ENCODE results near the gene SLC30A4.
"Not testable (repeated sequence)": the region's sequence is repeated elsewhere in the genome, so short reads cannot be mapped to it uniquely, and the experiment has no call there.

Gene SLC30A4

DNA sequence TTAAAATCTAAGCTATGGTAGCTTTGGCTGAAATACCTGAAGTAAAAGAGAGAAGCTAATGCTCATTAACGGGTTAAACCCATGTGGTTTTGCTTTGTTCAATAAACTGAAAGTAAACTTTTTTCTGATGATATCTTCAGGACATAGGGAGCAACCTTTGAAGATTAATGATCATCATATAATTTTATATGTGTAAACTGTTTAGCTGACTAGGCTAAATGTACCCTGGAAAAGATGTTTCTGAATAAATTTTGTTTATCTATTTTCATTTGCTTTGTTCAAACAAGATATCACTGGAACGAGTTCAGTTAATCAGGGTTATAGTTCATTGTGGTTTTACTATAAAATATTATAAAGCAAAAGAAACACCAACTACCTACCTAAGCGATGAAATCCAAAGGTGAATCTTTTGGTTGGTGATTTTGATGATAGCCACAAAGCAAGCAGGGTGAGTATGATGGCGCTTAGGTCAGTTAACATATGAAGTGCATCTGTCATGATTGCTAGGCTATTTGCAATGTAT, 11.7 kb downstream of the SLC30A4 start:
- in situ Hi-C loops (cut with MboI; ENCODE audit: low sequenced_read_pairs): no loop called here

DNA sequence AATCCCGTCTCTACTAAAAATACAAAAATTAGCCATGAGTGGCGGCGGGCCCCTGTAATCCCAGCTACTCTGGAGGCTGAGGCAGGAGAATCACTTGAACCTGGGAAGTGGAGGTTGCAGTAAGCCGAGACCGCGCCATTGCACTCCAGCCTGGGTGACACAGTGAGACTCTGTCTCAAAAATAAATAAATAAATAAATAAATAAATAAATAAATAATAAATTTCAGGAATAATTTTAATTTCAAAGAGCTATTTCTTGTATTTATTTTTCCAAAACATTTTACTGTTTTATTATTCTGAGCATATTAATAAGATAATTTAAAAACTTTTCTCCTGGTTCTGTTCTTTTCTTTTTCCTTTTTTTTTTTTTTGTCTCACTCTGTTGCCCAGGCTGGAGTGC, 15.4 kb downstream of the SLC30A4 start:
- in situ Hi-C loops (cut with MboI; ENCODE audit: low sequenced_read_pairs): not testable (repeated sequence)

DNA sequence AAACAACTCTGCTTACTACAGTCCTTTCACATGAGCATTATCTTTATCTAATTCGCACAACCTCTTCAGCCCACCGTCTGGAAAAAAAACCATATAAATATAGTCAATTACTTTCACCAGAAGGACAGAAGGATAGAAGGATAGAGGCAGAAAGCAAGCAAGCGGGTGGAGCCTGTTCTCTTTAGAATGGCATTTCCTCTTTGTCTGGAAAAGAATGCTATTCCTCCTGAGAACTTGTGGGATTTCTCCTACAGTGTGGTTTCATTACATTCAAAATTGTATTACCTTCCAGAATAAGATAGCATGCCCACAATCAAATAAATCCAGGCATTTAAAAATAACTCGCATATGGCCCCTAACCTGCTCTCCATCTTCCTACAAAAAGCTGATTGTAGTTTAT, 23.1 kb downstream of the SLC30A4 start:
- in situ Hi-C loops (cut with MboI; ENCODE audit: low sequenced_read_pairs): no loop called here

DNA sequence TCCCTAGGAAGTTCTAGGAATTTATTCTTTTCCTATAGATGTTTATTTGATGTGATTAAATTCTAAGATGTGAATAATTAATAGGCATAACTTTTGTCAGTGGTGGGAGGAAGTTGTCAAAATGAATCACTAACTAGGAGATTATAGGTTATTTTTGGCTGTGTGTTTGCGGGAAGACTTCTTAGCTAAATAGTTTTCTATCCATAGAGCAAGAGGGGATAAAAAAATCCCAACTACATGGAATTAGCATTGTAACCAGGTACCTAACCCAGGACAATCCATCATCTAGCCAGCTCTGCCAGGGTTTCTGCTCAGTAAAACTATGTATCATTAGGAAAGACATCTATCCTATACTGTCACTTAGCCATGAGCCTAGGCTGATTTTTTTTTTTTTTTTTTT, 23.9 kb downstream of the SLC30A4 start:
- in situ Hi-C loops (cut with MboI; ENCODE audit: low sequenced_read_pairs): no loop called here

DNA sequence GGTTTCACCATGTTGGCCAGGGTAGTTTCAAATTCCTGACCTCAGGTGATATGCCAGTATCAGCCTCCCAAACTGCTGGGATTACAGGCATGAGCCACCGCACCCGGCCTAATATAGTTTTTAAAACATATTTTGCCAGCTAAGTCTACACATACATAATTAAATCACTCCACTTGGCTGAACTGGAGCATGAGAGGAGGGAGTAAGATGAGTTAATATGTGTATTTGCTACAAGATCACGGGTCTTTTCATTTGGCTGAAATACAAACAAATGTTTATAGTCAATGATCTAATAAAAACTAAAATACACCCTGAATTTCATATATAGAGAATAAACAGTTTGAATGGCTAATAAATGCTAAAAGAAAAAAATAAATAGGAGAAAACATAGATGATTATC, 25.3 kb downstream of the SLC30A4 start:
- in situ Hi-C loops (cut with MboI; ENCODE audit: low sequenced_read_pairs): no loop called here

DNA sequence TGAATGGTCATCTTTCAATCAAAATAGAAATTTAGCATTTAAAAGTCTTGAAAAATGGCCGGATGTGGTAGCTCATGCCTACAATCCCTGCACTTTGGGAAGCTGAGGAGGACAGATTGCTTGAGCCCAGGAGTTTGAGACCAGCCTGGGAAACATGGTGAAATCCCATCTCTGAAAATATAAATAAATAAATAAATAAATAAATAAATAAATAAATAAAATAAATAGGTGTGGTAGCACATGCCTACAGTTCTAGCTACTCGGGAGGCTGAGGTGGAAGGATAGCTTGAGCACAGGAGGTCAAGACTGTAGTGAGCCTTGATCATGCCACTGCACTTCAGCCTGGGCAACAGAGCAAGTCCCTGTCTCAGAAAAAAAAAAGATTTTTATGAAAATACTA, 25.9 kb downstream of the SLC30A4 start:
- in situ Hi-C loops (cut with MboI; ENCODE audit: low sequenced_read_pairs): no loop called here

DNA sequence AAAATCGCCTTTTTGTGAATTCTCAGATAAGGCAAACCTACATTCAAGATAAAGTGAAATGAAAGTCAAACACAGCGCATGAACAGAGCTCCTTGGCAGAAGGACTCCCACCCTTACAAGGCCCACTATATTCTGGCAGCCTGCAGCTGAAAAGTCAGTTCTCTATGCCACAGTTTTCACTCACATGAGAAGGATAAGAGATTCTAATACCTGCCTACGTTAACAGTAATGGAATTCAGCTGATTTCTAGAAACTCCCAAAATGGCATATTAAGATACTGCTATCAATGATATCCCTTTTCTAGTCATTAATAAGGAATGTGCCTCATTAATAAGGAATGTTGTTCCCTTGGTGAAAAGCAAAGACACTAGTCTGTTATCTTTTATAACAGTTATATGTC, 27.0 kb downstream of the SLC30A4 start:
- in situ Hi-C loops (cut with MboI; ENCODE audit: low sequenced_read_pairs): no loop called here

DNA sequence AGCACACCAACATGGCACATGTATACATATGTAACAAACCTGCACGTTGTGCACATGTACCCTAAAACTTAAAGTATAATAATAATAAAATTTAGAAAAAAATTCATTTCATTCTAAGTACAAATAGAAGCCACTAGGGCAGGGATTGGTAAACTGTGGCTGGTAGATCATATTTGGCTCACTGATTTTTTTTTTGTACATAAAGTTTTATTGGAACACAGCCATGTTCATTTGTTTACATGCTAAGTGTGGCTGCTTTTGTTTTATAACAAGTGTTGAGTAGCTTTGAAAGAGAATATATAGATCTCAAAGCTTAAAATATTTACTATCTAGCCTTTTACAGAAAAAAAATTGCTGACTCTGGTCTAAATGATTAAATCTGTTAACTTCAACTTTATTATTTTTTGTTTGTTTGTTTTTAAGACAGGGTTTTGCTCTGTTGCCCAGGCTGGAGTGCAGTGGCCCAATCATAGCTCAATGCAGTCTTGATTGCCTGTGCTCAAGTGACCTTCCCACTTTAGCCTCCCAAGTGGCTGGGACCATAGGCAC, 32.8 kb downstream of the SLC30A4 start:
- in situ Hi-C loops (cut with MboI; ENCODE audit: low sequenced_read_pairs): no loop called here

DNA sequence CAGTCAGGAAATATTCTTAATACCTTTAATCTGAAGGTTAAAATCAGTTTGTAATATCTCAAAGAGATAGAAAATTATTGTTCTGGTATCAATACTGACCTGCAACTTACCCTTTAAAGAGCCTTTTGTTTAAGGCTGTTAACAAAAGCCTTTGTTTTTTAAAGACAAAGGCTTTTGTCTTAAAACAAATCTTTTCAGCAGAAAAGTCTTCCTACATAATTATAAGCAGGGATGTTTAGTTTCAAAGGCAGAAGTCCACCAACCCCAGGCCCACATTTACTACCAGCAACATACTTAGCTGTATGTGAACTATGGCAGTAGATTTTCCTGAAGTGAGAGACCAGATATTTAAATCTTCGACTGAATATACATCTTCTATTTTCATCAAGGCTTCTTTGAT, 36.2 kb downstream of the SLC30A4 start:
- in situ Hi-C loops (cut with MboI; ENCODE audit: low sequenced_read_pairs): no loop called here

DNA sequence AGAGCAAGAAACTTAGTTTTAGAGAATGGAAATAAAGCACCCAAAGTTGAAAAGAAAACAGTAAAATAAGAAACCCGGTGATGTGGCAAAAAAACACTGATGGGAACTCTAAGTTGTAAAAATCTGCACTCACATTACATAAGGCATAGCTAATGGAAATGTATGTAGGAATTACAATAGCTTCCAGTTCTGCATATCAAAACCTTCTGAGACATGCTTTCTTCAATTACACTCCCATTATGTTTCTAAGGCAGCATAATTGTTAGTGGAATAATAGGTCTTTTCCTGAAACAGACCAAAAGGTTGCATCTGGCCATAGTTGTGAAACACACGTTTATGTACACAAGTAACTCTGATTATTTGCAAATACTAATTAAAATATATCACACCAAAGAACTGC, 41.4 kb downstream of the SLC30A4 start:
- in situ Hi-C loops (cut with MboI; ENCODE audit: low sequenced_read_pairs): no loop called here

DNA sequence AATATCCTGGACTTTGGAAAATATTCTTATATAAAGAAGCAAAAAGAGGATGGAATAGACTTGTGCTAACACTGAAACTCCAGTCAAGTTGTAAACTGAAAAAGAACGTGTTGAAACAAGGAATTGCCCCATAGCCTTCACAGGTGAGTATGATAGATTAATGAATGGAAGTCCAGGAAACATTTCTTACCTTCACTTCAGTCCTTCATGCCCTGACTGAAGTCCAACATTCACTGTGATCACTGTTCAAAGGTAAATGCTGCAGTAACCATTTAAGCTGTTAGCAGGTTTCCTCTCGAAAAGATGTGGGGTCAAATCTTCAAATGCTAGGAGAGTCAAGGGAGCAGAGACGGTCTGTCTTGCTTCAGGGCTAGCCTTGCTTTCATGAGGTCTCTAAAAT, 46.1 kb downstream of the SLC30A4 start:
- in situ Hi-C loops (cut with MboI; ENCODE audit: low sequenced_read_pairs): no loop called here

DNA sequence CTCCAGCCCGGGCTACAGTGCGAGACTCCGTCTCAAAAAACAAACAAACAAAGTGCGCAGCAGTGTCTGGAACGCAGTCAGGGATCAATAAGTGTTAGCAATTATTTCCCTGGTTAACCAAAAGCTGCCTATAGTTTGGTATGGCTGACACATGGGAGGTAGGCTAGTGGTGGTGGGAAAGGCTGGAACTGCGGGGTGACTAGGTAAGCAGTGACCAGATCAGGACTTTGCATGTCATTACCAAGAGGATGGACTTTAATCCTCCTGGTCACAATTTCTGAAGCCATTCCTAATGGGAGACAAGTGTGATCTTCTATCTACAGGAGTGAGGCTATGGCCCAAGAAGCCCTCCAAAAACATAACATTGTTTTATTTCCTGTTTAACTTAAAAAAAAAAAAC, 47.8 kb downstream of the SLC30A4 start:
- in situ Hi-C loops (cut with MboI; ENCODE audit: low sequenced_read_pairs): no loop called here

DNA sequence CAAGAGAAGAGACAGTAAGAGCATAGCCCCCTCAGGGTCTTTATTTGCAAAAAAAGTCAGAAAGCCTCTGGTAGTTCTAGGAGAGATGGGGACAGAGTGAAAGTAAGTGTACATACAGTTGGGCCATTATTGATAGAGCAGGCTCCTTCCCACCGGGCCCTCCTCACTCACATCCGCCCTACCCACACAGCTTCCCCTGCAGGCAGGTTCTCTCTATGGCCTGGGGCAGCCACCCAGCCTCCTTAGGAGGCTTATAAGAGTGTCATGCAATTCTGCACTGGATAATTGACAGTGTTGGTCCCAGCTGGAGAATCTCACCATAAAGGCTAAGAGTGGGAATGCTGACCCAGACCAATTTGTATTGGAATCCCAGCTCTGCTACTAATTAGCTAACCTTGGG, 49.5 kb downstream of the SLC30A4 start:
- in situ Hi-C loops (cut with MboI; ENCODE audit: low sequenced_read_pairs): no loop called here

DNA sequence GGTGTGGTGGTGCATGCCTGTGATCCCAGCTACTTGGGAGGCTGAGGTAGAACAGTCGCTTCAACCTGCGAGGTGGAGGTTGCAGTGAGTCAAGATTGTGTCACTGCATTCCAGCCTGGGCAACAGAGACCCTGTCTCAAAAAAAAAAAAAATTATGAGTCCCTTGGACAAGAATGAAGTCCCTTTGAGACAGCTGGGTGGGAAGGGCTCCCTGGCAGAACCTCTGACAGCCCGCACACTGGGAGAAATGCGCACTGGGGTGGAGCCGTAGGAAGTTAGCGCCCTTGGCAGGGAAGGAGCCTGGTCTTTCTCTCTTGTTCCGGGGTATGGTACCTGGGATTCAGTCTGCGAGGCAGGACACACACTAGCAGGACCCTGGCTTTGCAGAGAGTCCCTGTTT, 51.4 kb downstream of the SLC30A4 start:
- in situ Hi-C loops (cut with MboI; ENCODE audit: low sequenced_read_pairs): no loop called here

DNA sequence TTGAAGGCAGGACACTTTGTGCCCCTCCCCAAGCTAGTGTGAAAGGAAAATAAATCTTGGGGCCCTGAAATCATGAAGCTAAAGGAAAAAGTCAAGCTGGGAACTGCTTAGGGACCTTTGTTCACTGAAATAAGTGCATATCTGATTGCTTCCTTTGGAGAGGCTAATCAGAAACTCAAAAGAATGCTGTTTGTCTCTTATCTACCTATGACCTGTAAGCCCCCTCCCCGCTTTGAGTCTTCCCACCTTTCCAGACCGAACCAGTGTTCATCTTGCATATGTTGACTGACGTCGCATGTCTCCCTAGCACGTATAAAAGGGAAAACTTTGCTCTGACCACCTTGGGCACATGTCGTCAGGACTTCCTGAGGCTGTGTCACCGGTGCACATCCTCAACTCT, 53.1 kb downstream of the SLC30A4 start:
- in situ Hi-C loops (cut with MboI; ENCODE audit: low sequenced_read_pairs): no loop called here

DNA sequence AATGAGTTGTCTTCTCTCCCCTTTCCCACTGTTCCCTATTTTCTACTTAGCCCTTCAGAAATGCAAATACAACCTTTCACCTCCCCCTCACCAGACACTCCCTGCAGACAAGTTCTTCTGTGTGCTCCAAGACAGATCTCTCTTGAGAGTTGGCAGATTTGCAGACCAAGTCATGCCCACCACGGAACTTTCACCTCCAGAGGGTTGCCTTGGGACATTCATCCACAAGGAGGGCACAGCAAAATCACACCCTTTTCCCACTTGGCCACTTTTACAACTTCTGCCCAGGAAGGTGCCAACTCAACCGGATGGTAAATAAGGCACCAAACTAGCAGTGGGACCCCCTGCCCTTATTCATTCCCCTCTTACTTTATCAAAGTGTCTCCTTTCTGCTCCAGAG, 53.5 kb downstream of the SLC30A4 start:
- in situ Hi-C loops (cut with MboI; ENCODE audit: low sequenced_read_pairs): no loop called here

DNA sequence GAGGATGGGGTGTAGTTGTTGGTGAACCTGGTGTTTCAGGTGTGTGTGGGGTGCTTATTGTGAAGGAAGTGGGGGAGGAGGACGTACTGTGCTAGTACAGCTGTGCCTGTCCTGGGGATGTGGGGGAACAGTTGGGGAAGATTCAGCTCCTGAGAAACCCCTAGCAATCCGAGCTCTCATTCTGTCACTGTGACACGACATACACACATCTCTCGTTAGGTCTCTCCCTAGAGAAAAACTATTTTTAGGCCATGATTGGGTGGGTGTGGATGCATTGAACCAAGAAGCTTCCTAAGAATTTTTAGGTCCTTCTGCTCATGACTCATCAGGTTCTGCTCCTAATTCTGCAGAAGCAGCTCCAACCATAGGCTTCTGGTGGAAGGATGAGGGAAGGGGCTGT, 54.3 kb downstream of the SLC30A4 start:
- in situ Hi-C loops (cut with MboI; ENCODE audit: low sequenced_read_pairs): no loop called here

DNA sequence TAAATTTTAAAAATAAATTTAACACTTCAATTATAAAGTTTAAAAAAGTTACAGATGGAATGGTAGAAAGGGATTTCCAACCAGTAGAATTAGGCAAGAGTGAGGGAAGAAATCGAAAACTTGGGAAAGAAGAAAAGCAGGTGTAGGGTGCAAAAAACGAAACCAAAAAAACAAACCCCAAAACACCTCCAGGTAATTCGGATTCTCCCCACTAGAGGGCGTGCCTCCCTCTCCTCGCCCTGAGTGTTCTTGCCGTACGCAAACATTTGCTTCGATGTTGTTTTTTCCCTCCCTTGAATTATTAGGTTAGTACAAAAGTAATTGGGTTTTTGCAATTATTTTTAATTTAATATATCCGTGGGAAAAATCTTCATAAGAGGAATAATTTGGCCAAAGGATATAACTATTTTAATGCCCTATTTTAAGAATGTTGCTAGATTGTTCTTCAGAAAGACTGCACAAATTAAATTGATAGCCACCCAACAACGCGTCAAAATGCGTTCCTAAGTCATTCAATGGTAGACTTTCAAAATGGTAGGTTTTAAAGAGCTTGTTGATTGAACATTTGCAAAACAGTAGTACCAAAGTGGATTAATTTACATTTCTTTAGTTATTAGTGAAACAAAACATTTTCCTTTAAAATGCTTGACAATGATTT, 63.7 kb downstream of the SLC30A4 start:
- in situ Hi-C loops (cut with MboI; ENCODE audit: low sequenced_read_pairs): loop anchor here (10.0 kb wide), 1 partner anchor 156 kb away; no protein-coding TSS in a partner anchor

DNA sequence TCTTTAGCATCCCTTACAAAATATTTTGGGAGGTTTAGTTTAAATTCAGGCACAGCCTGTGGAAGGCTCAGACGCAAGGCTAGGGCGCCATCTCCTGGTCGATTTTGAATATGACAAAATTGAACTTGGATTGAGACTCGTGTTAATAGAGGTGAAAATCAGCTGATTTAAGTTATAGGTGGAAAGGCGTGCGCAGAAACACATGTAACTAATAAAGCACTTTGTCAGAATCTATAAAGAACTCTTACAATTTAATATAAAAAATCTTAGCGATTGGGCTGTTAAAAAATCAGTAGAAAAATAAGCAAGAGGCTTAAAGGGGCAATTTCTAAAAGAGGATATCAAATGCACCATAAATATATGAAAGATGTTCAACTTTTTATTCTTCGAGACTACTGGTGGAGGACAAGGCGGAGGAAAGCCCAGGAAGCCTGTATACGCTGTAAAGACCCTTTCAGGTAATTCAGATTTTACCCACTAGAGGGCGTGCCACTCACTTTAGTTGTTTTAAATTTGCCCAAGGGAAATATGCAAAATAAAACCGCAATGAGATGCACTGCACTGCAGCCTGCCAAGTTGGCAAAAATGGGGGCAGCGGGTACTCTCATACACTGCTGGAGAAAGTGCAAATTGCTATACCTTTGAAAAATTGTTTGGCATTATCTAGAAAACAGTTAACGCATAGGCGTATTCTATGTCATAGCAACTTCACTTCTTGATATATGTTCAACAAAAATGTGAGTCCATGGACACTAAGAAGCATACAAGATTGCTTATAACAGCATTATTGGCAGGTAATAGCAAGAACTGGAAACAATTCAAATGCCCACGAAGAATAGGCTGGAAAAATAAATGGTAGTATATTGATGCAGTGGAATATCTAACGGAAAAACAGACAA, 64.7 kb downstream of the SLC30A4 start:
- in situ Hi-C loops (cut with MboI; ENCODE audit: low sequenced_read_pairs): loop anchor here (10.0 kb wide), 1 partner anchor 157 kb away; no protein-coding TSS in a partner anchor

DNA sequence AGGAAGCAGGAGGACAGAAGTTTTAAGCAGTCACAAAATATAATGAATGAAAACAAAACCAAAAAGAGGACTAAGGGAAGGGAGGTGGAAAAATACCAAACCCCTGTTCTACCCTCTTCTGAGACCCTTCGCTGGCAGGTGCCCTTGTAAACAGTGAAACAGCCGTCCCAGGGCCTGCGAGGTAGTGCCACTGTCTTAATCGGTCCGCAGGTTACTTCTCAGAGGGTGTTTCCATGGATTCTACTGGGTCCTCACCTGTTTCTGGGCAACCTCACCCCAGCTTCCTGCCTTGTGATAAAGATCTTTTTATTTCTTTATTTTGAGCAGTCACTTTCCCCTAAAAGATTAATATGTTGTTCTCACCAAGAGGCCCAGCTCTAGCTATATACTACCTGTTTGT, 65.3 kb downstream of the SLC30A4 start:
- in situ Hi-C loops (cut with MboI; ENCODE audit: low sequenced_read_pairs): loop anchor here (10.0 kb wide), 1 partner anchor 158 kb away; no protein-coding TSS in a partner anchor

DNA sequence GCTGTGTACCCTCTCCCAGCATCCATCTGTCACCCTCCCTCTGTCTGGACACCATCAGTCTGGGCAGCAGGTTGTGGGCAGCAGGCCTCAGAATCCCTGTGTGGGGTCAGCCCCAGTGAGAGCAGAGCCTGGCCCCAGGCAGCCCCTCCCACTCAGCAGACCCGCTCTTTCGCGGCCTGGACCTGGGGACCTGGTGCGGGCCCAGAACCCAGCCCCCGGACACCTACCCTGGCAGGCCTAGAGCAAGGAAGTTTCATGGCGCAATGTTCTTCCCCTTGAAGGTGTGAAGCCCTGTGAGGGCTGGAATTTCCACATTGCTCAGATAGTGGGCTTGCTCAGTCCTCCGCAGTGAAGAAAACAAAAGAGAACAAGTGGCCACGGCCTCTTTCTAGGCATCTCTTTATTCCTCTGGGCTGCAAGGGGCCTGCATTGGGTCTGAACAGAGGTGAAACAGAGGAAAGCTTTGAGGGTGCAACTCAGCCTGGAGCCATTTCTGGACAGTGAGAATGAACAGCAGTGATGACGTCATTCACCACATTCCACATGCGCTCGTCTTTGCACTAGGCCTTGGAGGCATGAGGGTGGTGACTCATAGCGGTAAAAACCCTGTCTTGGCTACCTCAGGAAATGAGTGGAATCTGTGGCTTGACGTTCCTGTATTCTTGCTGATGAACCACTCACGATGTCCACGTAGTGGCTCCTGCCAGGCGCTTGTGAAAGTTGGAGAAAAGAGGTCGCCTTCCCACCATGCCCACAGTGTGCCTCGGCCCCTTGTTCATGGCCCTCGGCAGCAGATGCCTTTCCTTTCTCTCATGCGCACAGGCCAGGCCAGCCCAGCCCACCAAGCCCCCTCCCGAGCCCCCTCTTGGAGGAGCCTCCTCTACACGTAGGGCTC, 66.1 kb downstream of the SLC30A4 start:
- in situ Hi-C loops (cut with MboI; ENCODE audit: low sequenced_read_pairs): loop anchor here (10.0 kb wide), 1 partner anchor 158 kb away; no protein-coding TSS in a partner anchor

Data from HL-60/S4 (cell line).